Caco-2 (cell line): ENCODE measurements around the gene LAMC1. TPM values are rescaled to one million over a fixed set of nuclear protein-coding genes. Genes with fewer than 3 reads are reported as not detected.

ENCODE experiments used
- BruUV-seq: library from RNA; stranded (reverse); fragments of 400-500 nt; replicated peaks from 2 replicates; lab custom pipeline; 2021; lab: Mats Ljungman, UMichigan
- CTCF ChIA-PET: fragments of 300-600 bp; sonication (Branson Sonifier 250); formaldehyde crosslinking; loops from one replicate; lab custom pipeline; 2022; ENCODE audit warnings: antibody characterized with exemption; lab: Charles Lee
- POLR2A ChIA-PET: fragments of 300-600 bp; sonication (Branson Sonifier 250); formaldehyde crosslinking; loops from one replicate; lab custom pipeline; 2022; ENCODE audit warnings: antibody characterized with exemption; lab: Charles Lee
- DNase-seq, 2 experiments: peaks; one replicate each; pipeline versions ENCODE4 v3.0.0 to v3.0.0-alpha.2; 2020 to 2022
- H3K27me3 ChIP-seq: replicated peaks from 2 replicates; pipeline ENCODE4 v1.6.0; 2011; ENCODE audit warnings: low read length; ENCODE audit not compliant: control insufficient read depth, insufficient read depth
- H3K36me3 ChIP-seq: 2 replicates; pipeline ENCODE4 v1.5.1; 2011; ENCODE audit warnings: low read length; ENCODE audit not compliant: control insufficient read depth, insufficient read depth
- H3K4me1 ChIP-seq: fragments of 250-450 bp; sonication (Bioruptor Pico); 2 replicates; pipeline ENCODE4 v1.5.1; 2020; ENCODE audit warnings: mild to moderate bottlenecking
- H3K4me3 ChIP-seq: 2 replicates; pipeline ENCODE4 v1.5.1; 2011; ENCODE audit warnings: low read depth, mild to moderate bottlenecking, control low read depth, low read length
- H3K9me3 ChIP-seq: fragments of 250-450 bp; sonication (Bioruptor Pico); 2 replicates; pipeline ENCODE4 v1.5.1; 2020; ENCODE audit warnings: mild to moderate bottlenecking, moderate library complexity
- H3K27ac Mint-ChIP-seq: one replicate; pipeline ENCODE4 v1.8.0; 2022; ENCODE audit warnings: mixed read lengths; ENCODE audit not compliant: unreplicated experiment
- H3K27me3 Mint-ChIP-seq: one replicate; pipeline ENCODE4 v1.8.0; 2022; ENCODE audit warnings: mixed read lengths; ENCODE audit not compliant: insufficient read depth, unreplicated experiment
- H3K36me3 Mint-ChIP-seq: one replicate; pipeline ENCODE4 v1.8.0; 2022; ENCODE audit warnings: mild to moderate bottlenecking, mixed read lengths; ENCODE audit not compliant: insufficient read depth, unreplicated experiment
- H3K4me1 Mint-ChIP-seq: one replicate; pipeline ENCODE4 v1.8.0; 2022; ENCODE audit warnings: low read depth, mixed read lengths; ENCODE audit not compliant: unreplicated experiment
- H3K4me3 Mint-ChIP-seq: one replicate; pipeline ENCODE4 v1.8.0; 2022; ENCODE audit warnings: mild to moderate bottlenecking, moderate library complexity, mixed read lengths; ENCODE audit not compliant: unreplicated experiment
- H3K9me3 Mint-ChIP-seq: one replicate; pipeline ENCODE4 v1.8.0; 2022; ENCODE audit warnings: mixed read lengths; ENCODE audit not compliant: unreplicated experiment
- CTCF ChIP-seq, 2 experiments: fragments of 200-600 bp in 1 of 2; IDR thresholded peaks; 1 replicate in 1 of 2; 2 replicates in 1 of 2; pipeline versions ENCODE4 v1.5.1 to v1.8.0; 2011 to 2022; ENCODE audit warnings: antibody characterized with exemption in 1 of 2, control low read depth in 1 of 2, inconsistent platforms in 1 of 2, low read depth in 1 of 2, low read length in 1 of 2, mild to moderate bottlenecking in 1 of 2, moderate library complexity in 1 of 2; ENCODE audit not compliant: insufficient read depth in 1 of 2, severe bottlenecking in 1 of 2, unreplicated experiment in 1 of 2
- intact Hi-C: fragments of 100-400 bp; cut with micrococcal nuclease; formaldehyde crosslinking; loops from one replicate; pipeline ENCODE4 v1.10.0; 2022; ENCODE audit not compliant: unreplicated experiment
- total RNA-seq: library from RNA; stranded (reverse); gene quantifications from 2 replicates; pipeline ENCODE4 v1.2.3, GENCODE V29; 2022

LAMC1 gene
- total RNA-seq, 1 experiment from 2014 or later, result 323 TPM

GRCh38 chr1:183140633-183141032, 117.4 kb downstream of the LAMC1 start:
- Histone ChIP-seq H3K4me1 (peaks cover 28% of the 10 kb centered on the region; the same call in 1 of the 2 replicates), H3K27me3 (no peaks in the 10 kb centered on the region), H3K4me3 (no peak overlapping the region), H3K9me3 (no peaks in the 10 kb centered on the region), H3K36me3 (no peaks in the 10 kb centered on the region)
- no peak overlapping the region for H3K27ac Mint-ChIP-seq
- intact Hi-C loops, result no loop called here
- TF ChIP-seq CTCF (IDR thresholded peaks at IDR 0.05; ENCODE audit: insufficient read depth in 1 of 2, low read depth in 1 of 2, low read length in 1 of 2, severe bottlenecking in 1 of 2, unreplicated experiment in 1 of 2), result no peak
- H3K27me3 Mint-ChIP-seq, result no peaks in the 10 kb centered on the region
- peaks cover 87% of the 10 kb centered on the region for H3K36me3 Mint-ChIP-seq
- H3K4me3 Mint-ChIP-seq, result no peak overlapping the region
- H3K4me1 Mint-ChIP-seq, result peaks cover 11% of the 10 kb centered on the region
- H3K9me3 Mint-ChIP-seq, result no peaks in the 10 kb centered on the region
- ChIA-PET POLR2A (no interaction called here), CTCF (no interaction called here)
- no peak for DNase-seq
- no TSS peak for BruUV-seq

GRCh38 chr1:183142171-183142570, 119.0 kb downstream of the LAMC1 start:
- Mint-ChIP-seq H3K9me3 (no peaks in the 10 kb centered on the region), H3K36me3 (peaks cover 71% of the 10 kb centered on the region), H3K4me3 (no peak overlapping the region), H3K4me1 (peaks cover 17% of the 10 kb centered on the region), H3K27ac (no peak overlapping the region), H3K27me3 (no peaks in the 10 kb centered on the region)
- intact Hi-C loops, result no loop called here
- peaks cover 28% of the 10 kb centered on the region; the same call in 1 of the 2 replicates for H3K4me1 ChIP-seq
- no peaks in the 10 kb centered on the region for H3K27me3 ChIP-seq
- no peak for DNase-seq
- no peaks in the 10 kb centered on the region for H3K9me3 ChIP-seq
- ChIA-PET CTCF (no interaction called here), POLR2A (no interaction called here)
- H3K4me3 ChIP-seq, result no peak overlapping the region
- TF ChIP-seq CTCF (IDR thresholded peaks at IDR 0.05; ENCODE audit: insufficient read depth in 1 of 2, low read depth in 1 of 2, low read length in 1 of 2, severe bottlenecking in 1 of 2, unreplicated experiment in 1 of 2), result no peak
- no TSS peak for BruUV-seq
- H3K36me3 ChIP-seq, result no peaks in the 10 kb centered on the region

GRCh38 chr1:183143576-183144315, 120.5 kb downstream of the LAMC1 start:
- no peaks in the 10 kb centered on the region for H3K9me3 ChIP-seq
- DNase-seq, result no peak
- CTCF ChIA-PET, result no interaction called here
- peaks cover 19% of the 10 kb centered on the region; the same call in 1 of the 2 replicates for H3K4me1 ChIP-seq
- no peaks in the 10 kb centered on the region for H3K27me3 ChIP-seq
- POLR2A ChIA-PET, result no interaction called here
- H3K4me3 ChIP-seq, result no peak overlapping the region
- intact Hi-C loops, result no loop called here
- Mint-ChIP-seq H3K4me3 (no peak overlapping the region), H3K27ac (no peak overlapping the region), H3K27me3 (no peaks in the 10 kb centered on the region), H3K9me3 (no peaks in the 10 kb centered on the region), H3K36me3 (peaks cover 56% of the 10 kb centered on the region), H3K4me1 (peaks cover 29% of the 10 kb centered on the region)
- TF ChIP-seq CTCF (IDR thresholded peaks at IDR 0.05; ENCODE audit: insufficient read depth in 1 of 2, low read depth in 1 of 2, low read length in 1 of 2, severe bottlenecking in 1 of 2, unreplicated experiment in 1 of 2), result no peak
- no peaks in the 10 kb centered on the region for H3K36me3 ChIP-seq
- no TSS peak for BruUV-seq
